D721Med (cell line): ENCODE data around the gene USP49.

Experiments used
- DNase-seq: peaks from one replicate; pipeline ENCODE4 v3.0.0; 2011; ENCODE audit warnings: low spot score; ENCODE audit not compliant: insufficient read length
- FAIRE-seq: peaks from 2 replicates; lab custom pipeline; 2011; peaks lifted over from hg19 to GRCh38; lab: Jason Lieb, UNC
- TF ChIP-seq, protein P1 (sequence below): IDR thresholded peaks from 2 replicates; pipeline ENCODE4 v1.5.1; 2012; ENCODE audit warnings: mild to moderate bottlenecking, control low read depth; ENCODE audit not compliant: insufficient read depth; ENCODE audit errors: missing control alignments

Gene USP49

DNA sequence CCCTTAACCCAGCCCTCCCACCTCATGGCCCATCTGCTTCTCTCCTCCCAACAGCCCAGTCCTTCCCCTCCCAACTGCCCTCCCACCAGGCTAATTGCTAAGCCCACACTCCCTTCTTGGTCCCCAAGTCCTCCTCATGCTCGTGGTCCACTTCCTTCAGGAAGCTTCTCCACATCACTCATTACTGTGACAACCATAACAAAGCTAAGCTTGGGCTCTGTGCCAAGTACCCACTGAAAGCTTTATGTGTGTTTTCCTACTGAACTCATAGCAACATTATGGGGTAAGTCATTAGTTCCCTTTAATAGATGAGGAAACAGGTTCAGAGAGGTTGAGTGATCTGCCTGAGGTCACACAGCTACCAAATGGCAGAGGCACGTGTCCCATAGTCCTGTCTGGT lies 131.7 kb downstream of the USP49 start:
- DNase-seq, result no peak
- TF ChIP-seq, protein P1, sequence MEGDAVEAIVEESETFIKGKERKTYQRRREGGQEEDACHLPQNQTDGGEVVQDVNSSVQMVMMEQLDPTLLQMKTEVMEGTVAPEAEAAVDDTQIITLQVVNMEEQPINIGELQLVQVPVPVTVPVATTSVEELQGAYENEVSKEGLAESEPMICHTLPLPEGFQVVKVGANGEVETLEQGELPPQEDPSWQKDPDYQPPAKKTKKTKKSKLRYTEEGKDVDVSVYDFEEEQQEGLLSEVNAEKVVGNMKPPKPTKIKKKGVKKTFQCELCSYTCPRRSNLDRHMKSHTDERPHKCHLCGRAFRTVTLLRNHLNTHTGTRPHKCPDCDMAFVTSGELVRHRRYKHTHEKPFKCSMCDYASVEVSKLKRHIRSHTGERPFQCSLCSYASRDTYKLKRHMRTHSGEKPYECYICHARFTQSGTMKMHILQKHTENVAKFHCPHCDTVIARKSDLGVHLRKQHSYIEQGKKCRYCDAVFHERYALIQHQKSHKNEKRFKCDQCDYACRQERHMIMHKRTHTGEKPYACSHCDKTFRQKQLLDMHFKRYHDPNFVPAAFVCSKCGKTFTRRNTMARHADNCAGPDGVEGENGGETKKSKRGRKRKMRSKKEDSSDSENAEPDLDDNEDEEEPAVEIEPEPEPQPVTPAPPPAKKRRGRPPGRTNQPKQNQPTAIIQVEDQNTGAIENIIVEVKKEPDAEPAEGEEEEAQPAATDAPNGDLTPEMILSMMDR, result no peak
- no peak for FAIRE-seq

GRCh38 chr6:41759905-41760579 lies 135.1 kb downstream of the USP49 start:
- FAIRE-seq (no peak), DNase-seq (no peak)
- TF ChIP-seq, protein P1, result no peak

GRCh38 chr6:41759106-41759904 lies 135.9 kb downstream of the USP49 start:
- no peak for FAIRE-seq
- TF ChIP-seq, protein P1, result no peak
- DNase-seq, result no peak

GRCh38 chr6:41758641-41759035 lies 136.5 kb downstream of the USP49 start:
- FAIRE-seq, result no peak
- DNase-seq, result no peak
- TF ChIP-seq, protein P1, result no peak

DNA sequence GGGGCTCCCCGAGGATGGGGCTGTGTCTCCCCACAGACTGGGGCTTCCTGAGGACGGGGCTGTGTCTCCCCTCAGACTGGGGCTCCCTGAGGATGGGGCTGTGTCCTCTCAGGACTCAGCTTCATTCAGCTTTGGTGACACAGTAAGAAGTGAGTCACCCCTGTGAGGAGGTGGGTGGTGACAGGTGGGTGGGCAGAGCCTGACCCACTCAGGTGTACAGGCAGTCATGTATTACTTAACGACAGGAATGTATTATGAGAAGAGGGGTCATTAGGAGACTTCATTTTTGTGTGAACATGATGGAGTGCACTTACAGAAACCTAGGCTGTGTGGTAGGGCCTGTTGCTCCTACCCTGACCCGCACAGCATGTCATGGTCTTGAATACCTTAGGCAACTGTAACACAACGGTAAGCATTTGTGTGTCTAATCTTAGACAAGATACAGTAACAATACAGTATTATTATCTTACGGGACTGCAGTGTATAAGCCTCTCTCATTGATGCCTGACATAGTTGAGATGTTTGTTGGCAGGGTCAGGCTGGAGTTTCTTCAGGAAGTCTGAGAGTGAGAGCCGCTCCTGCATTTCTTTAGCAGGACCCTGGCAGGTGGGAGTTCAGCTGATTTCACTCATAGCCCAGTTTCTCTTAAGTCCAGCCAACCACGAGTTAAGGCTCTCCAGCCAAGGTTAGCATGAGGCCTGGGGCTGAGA lies 137.1 kb downstream of the USP49 start:
- TF ChIP-seq, protein P1, result no peak
- FAIRE-seq, result no peak
- DNase-seq, result no peak

GRCh38 chr6:41757271-41757670 lies 137.9 kb downstream of the USP49 start:
- TF ChIP-seq, protein P1, result no peak
- FAIRE-seq (no peak), DNase-seq (no peak)

DNA sequence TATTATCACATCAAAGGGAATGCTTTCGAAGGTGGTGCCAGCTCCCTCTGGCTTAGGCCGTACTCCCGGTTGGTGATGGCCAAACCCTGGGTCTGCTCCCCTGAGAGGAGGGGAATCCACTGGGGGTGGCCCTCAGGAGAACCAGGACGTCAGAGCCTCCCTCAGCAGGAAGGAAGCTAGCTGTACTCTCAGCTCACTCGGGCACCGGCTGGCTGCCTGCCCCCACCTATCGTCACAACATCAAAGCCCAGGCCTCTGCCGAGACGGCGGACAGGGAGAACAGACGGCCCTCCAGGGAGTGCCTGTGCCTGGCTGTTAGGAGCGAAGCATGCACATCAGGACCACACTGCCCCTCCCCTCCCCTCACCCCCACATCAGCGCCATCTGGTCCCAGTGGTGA lies 138.8 kb downstream of the USP49 start:
- TF ChIP-seq, protein P1, result no peak
- DNase-seq (no peak), FAIRE-seq (no peak)
